ENCODE data around the gene EHBP1L1. TPM values are rescaled to one million over a fixed set of nuclear protein-coding genes. Genes with fewer than 3 reads are reported as not detected.

The EHBP1L1 gene
- total RNA-seq, 1 donor: 58.6 TPM

- no peaks in the 10 kb centered on the region for H3K9me3 ChIP-seq (ENCODE audit: low read depth, low read length)
- H3K36me3 ChIP-seq (ENCODE audit: insufficient read depth, low read length): peaks cover 65% of the 10 kb centered on the region
- H3K79me2 ChIP-seq (ENCODE audit: insufficient read depth, low read length): no peaks in the 10 kb centered on the region
- no peak for DNase-seq (ENCODE audit: insufficient read length, low spot score, missing footprints)
- peak overlapping the region; percentile 66 for H3K4me3 ChIP-seq (ENCODE audit: insufficient read depth, low read length)
- H3K27me3 ChIP-seq (ENCODE audit: insufficient read depth, low read length): no peaks in the 10 kb centered on the region
- no peak overlapping the region for H2AFZ ChIP-seq (ENCODE audit: low read length)
- H3K27ac ChIP-seq (ENCODE audit: low read depth, low read length): no peak overlapping the region
- peak overlapping the region; percentile 74 for H3K4me2 ChIP-seq (ENCODE audit: insufficient read depth, low read length)
- H4K20me1 ChIP-seq (ENCODE audit: insufficient read depth, low read length): peaks cover 22% of the 10 kb centered on the region
- TF ChIP-seq, protein P1, sequence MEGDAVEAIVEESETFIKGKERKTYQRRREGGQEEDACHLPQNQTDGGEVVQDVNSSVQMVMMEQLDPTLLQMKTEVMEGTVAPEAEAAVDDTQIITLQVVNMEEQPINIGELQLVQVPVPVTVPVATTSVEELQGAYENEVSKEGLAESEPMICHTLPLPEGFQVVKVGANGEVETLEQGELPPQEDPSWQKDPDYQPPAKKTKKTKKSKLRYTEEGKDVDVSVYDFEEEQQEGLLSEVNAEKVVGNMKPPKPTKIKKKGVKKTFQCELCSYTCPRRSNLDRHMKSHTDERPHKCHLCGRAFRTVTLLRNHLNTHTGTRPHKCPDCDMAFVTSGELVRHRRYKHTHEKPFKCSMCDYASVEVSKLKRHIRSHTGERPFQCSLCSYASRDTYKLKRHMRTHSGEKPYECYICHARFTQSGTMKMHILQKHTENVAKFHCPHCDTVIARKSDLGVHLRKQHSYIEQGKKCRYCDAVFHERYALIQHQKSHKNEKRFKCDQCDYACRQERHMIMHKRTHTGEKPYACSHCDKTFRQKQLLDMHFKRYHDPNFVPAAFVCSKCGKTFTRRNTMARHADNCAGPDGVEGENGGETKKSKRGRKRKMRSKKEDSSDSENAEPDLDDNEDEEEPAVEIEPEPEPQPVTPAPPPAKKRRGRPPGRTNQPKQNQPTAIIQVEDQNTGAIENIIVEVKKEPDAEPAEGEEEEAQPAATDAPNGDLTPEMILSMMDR (IDR thresholded peaks at IDR 0.05; ENCODE audit: extremely low read depth, low read depth, low read length): no peak
- H3K4me1 ChIP-seq (ENCODE audit: insufficient read depth, low read length): peaks cover 9% of the 10 kb centered on the region
Measured at GRCh38 chr11:65539744-65540289, 36.0 kb upstream of the EHBP1L1 start.

GRCh38 chr11:65540290-65541092 is 35.4 kb upstream of the EHBP1L1 start:
- no peaks in the 10 kb centered on the region for H3K27me3 ChIP-seq (ENCODE audit: insufficient read depth, low read length)
- H3K79me2 ChIP-seq (ENCODE audit: insufficient read depth, low read length): no peaks in the 10 kb centered on the region
- H4K20me1 ChIP-seq (ENCODE audit: insufficient read depth, low read length): peaks cover 24% of the 10 kb centered on the region
- peak overlapping the region; percentile 66 for H3K4me3 ChIP-seq (ENCODE audit: insufficient read depth, low read length)
- TF ChIP-seq, protein P1 (IDR thresholded peaks at IDR 0.05; ENCODE audit: extremely low read depth, low read depth, low read length): peak; percentile 71
- H3K4me1 ChIP-seq (ENCODE audit: insufficient read depth, low read length): peaks cover 9% of the 10 kb centered on the region
- peak; percentile 100 for DNase-seq (ENCODE audit: insufficient read length, low spot score, missing footprints)
- peak overlapping the region; percentile 74 for H3K4me2 ChIP-seq (ENCODE audit: insufficient read depth, low read length)
- H3K36me3 ChIP-seq (ENCODE audit: insufficient read depth, low read length): peaks cover 65% of the 10 kb centered on the region
- H2AFZ ChIP-seq (ENCODE audit: low read length): no peak overlapping the region
- H3K9me3 ChIP-seq (ENCODE audit: low read depth, low read length): no peaks in the 10 kb centered on the region
- peak overlapping the region; percentile 51 for H3K27ac ChIP-seq (ENCODE audit: low read depth, low read length)

DNA sequence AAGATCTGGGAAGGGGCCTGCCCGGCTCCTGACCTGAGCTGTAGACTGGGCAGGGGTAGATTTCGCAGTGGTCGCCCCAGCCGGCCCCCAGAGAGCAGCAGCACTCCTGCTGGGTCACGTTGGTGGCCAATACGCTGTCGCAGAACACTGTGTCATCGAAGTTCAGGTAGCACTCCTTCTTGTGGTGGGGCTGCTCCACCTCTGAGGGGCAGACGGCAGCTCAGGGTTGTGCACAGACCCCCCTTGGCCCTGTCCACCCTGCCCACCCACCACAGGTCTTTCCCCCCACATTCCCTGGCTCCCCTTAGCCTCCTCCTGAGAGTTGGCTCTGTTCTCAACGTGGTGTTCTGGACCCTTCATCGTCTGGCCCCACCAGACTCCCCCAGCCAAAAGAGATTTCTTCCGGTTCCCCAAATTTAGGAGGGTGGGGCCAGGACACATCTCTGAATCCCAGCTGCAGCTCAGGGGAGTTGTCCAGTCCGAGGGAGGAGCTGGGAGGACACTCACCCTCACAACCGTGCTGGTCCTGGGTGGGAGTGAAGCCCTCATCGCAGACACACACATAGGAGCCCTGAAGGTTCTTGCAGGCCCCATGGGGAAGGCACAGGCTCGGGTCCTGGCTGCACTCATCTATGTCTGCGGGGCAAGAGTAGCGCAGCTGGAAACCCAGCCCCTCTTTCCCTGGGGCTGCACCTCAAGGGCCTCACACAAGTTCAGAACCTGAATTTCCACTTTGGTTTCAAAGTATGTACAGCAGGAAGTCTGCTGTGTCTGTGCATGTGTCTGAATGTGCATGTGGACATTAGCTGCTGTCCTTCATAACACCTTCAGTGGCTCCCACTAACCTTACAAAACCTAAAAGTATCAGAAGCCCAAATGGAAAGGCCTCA is 34.5 kb upstream of the EHBP1L1 start:
- no peak overlapping the region for H2AFZ ChIP-seq (ENCODE audit: low read length)
- DNase-seq (ENCODE audit: insufficient read length, low spot score, missing footprints): peak; percentile 93
- H3K27ac ChIP-seq (ENCODE audit: low read depth, low read length): peak overlapping the region; percentile 51
- H3K4me2 ChIP-seq (ENCODE audit: insufficient read depth, low read length): peak overlapping the region; percentile 74
- no peaks in the 10 kb centered on the region for H3K27me3 ChIP-seq (ENCODE audit: insufficient read depth, low read length)
- H3K9me3 ChIP-seq (ENCODE audit: low read depth, low read length): no peaks in the 10 kb centered on the region
- peaks cover 64% of the 10 kb centered on the region for H3K36me3 ChIP-seq (ENCODE audit: insufficient read depth, low read length)
- peak overlapping the region; percentile 66 for H3K4me3 ChIP-seq (ENCODE audit: insufficient read depth, low read length)
- TF ChIP-seq, protein P1 (IDR thresholded peaks at IDR 0.05; ENCODE audit: extremely low read depth, low read depth, low read length): no peak
- peaks cover 9% of the 10 kb centered on the region for H3K4me1 ChIP-seq (ENCODE audit: insufficient read depth, low read length)
- H3K79me2 ChIP-seq (ENCODE audit: insufficient read depth, low read length): no peaks in the 10 kb centered on the region
- H4K20me1 ChIP-seq (ENCODE audit: insufficient read depth, low read length): peaks cover 26% of the 10 kb centered on the region

All from osteoblast (primary cell).